Astrocyte (in vitro differentiated cells and primary cell): ENCODE results near the gene FAM209A.
"Not testable (repeated sequence)": the region's sequence is repeated elsewhere in the genome, so short reads cannot be mapped to it uniquely, and the experiment has no call there.

ENCODE experiments used
- EZH2 ChIP-seq: IDR thresholded peaks from 2 replicates; pipeline ENCODE4 v1.6.1; 2012; ENCODE audit warnings: mild to moderate bottlenecking, low read length, inconsistent platforms; ENCODE audit not compliant: insufficient read depth
- TF ChIP-seq, protein P1 (sequence below): IDR thresholded peaks from 2 replicates; pipeline ENCODE4 v1.5.1; 2011; ENCODE audit warnings: low read depth, mild to moderate bottlenecking, inconsistent platforms, low read length, moderate library complexity; ENCODE audit not compliant: insufficient read depth

GRCh38 chr20:56564526-56564925, 40.0 kb downstream of the FAM209A start:
- TF ChIP-seq, protein P1, sequence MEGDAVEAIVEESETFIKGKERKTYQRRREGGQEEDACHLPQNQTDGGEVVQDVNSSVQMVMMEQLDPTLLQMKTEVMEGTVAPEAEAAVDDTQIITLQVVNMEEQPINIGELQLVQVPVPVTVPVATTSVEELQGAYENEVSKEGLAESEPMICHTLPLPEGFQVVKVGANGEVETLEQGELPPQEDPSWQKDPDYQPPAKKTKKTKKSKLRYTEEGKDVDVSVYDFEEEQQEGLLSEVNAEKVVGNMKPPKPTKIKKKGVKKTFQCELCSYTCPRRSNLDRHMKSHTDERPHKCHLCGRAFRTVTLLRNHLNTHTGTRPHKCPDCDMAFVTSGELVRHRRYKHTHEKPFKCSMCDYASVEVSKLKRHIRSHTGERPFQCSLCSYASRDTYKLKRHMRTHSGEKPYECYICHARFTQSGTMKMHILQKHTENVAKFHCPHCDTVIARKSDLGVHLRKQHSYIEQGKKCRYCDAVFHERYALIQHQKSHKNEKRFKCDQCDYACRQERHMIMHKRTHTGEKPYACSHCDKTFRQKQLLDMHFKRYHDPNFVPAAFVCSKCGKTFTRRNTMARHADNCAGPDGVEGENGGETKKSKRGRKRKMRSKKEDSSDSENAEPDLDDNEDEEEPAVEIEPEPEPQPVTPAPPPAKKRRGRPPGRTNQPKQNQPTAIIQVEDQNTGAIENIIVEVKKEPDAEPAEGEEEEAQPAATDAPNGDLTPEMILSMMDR: not testable (repeated sequence)
- TF ChIP-seq EZH2: not testable (repeated sequence)
